ENCODE results near the gene CFAP46. TPM values are rescaled to one million over a fixed set of nuclear protein-coding genes. Genes with fewer than 3 reads are reported as not detected.

Gene CFAP46
- total and polyA plus RNA-seq, 2 donors (not counting 1 experiment from before 2014, with no cell fraction given), result 0.07 TPM; not detected in 1

- CTCF ChIA-PET, result no interaction called here
- no peaks in the 10 kb centered on the region for H3K9me3 Mint-ChIP-seq (ENCODE audit: insufficient read depth)
- 94% methylated on average over 44 of the region's 45 CpGs for WGBS (ENCODE audit: insufficient coverage)
Measured at GRCh38 chr10:132858121-132859081, 84.0 kb downstream of the CFAP46 start.

More at GRCh38 chr10:132858121-132859081, 84.0 kb downstream of the CFAP46 start:
- no peak overlapping the region for H3K4me2 ChIP-seq (replicated peaks; ENCODE audit: low read depth, low read length, poor library complexity, severe bottlenecking)
- H3K27ac ChIP-seq (ENCODE audit: low read length in 2 of 2), result no peak overlapping the region
- no peak overlapping the region for H3K9ac ChIP-seq (ENCODE audit: low read length)
- H3K9me3 ChIP-seq (ENCODE audit: control extremely low read depth in 1 of 3, control insufficient read depth in 2 of 3, insufficient read depth in 1 of 3, low read length in 2 of 3), result peaks cover 0 to 16% (median 3%) of the 10 kb centered on the region in 3 donors
- H3K4me3 ChIP-seq (ENCODE audit: control extremely low read depth in 1 of 5, extremely low read depth in 1 of 5, insufficient read depth in 1 of 5, low read depth in 2 of 5, low read length in 4 of 5), result no peak overlapping the region
- no peaks in the 10 kb centered on the region for H3K36me3 ChIP-seq (replicated peaks in 1 of 2; ENCODE audit: control extremely low read depth in 1 of 2, control insufficient read depth in 1 of 2, extremely low read depth in 1 of 2, insufficient read depth in 2 of 2, low read length in 1 of 2)
- no peak overlapping the region for H3K4me3 Mint-ChIP-seq
- no peaks in the 10 kb centered on the region for H4K20me1 ChIP-seq (ENCODE audit: control insufficient read depth, insufficient read depth, low read length, poor library complexity, severe bottlenecking)
- peaks cover 20% of the 10 kb centered on the region for H3K27me3 Mint-ChIP-seq
- peaks cover 0 to 8% (median 0%) of the 10 kb centered on the region in 4 experiments for H3K27me3 ChIP-seq (replicated peaks in 1 of 4; ENCODE audit: control extremely low read depth in 1 of 4, control insufficient read depth in 3 of 4, insufficient read depth in 4 of 4, low read length in 3 of 4)
- TF ChIP-seq CTCF (IDR thresholded peaks at IDR 0.05) (no peak), EZH2 (IDR thresholded peaks at IDR 0.05; ENCODE audit: borderline replicate concordance, insufficient read depth, low read depth, low read length, poor library complexity, severe bottlenecking) (no peak)
- no peak overlapping the region for H3K27ac Mint-ChIP-seq
- POLR2A ChIA-PET, result no interaction called here
- no peak overlapping the region for H2AFZ ChIP-seq (ENCODE audit: insufficient read depth, low read depth, low read length, poor library complexity, severe bottlenecking)
- ATAC-seq (ENCODE audit: low read depth), result no peak
- DNase-seq, result no peak
- no peaks in the 10 kb centered on the region for H3K79me2 ChIP-seq (ENCODE audit: control insufficient read depth, insufficient read depth, low read length)
- intact Hi-C loops (cut with micrococcal nuclease), result no loop called here
- H3K4me1 Mint-ChIP-seq, result peaks cover 2% of the 10 kb centered on the region
- H3K4me1 ChIP-seq (ENCODE audit: control insufficient read depth in 2 of 2, insufficient read depth in 2 of 2, low read length in 2 of 2), result no peaks in the 10 kb centered on the region
